Right hindlimb (tissue), 1 donor: ENCODE data around the gene TRAF3IP3.

Experiments used
- DNase-seq: peaks from one replicate; pipeline ENCODE4 v3.0.0-alpha.2; 2018

Gene TRAF3IP3

GRCh38 chr1:209830722-209831121 lies 74.9 kb downstream of the TRAF3IP3 start:
- no peak for DNase-seq

GRCh38 chr1:209831615-209832014 lies 75.8 kb downstream of the TRAF3IP3 start:
- no peak for DNase-seq
